ENCODE results near the gene ABHD6.

- TF ChIP-seq CTCF (IDR thresholded peaks at IDR 0.05) (no peak), POLR2A (IDR thresholded peaks at IDR 0.05) (no peak), POLR2AphosphoS5 (IDR thresholded peaks at IDR 0.05) (peak; percentile 45)
Measured at GRCh38 chr3:58254144-58254543, 16.6 kb downstream of the ABHD6 start.

Measured in prostate gland (tissue), 2 donors.